DND-41 (cell line): Measurements from ENCODE around the gene VENTX.

Experiments used
- ATAC-seq: fragments of 200-7000 bp; cut with Tn5 transposase; 3 replicates; pipeline ENCODE4 v1.9.1; 2021; ENCODE audit warnings: low read depth; ENCODE audit not compliant: insufficient read depth
- DNase-seq: peaks from one replicate; pipeline ENCODE4 v3.0.0-alpha.2; 2020
- H2AFZ ChIP-seq: 2 replicates; pipeline ENCODE4 v1.6.0; 2012; ENCODE audit warnings: low read depth, low read length
- H3K27ac ChIP-seq: 2 replicates; pipeline ENCODE4 v1.5.1; 2012; ENCODE audit warnings: low read length, inconsistent platforms
- H3K27me3 ChIP-seq: fragments of 200-600 bp; sonication (generic); 2 replicates; pipeline ENCODE4 v1.6.0; 2012; ENCODE audit warnings: low read length, mild to moderate bottlenecking, inconsistent platforms; ENCODE audit not compliant: insufficient read depth, poor library complexity
- H3K36me3 ChIP-seq: 2 replicates; pipeline ENCODE4 v1.5.1; 2012; ENCODE audit warnings: low read length, inconsistent platforms; ENCODE audit not compliant: insufficient read depth
- H3K4me1 ChIP-seq: 2 replicates; pipeline ENCODE4 v1.5.1; 2012; ENCODE audit warnings: mild to moderate bottlenecking, low read length; ENCODE audit not compliant: insufficient read depth
- H3K4me2 ChIP-seq: 2 replicates; pipeline ENCODE4 v1.6.0; 2012; ENCODE audit warnings: mild to moderate bottlenecking, moderate library complexity, low read length, inconsistent platforms; ENCODE audit not compliant: insufficient read depth
- H3K4me3 ChIP-seq, 2 experiments: fragments of 200-600 bp in 1 of 2; shearing (Covaris generic) in 1 of 2; 2 replicates each; pipeline ENCODE4 v1.5.1; 2012 to 2016; ENCODE audit warnings: inconsistent platforms in 2 of 2, low read length in 2 of 2, mild to moderate bottlenecking in 2 of 2, low read depth in 1 of 2, moderate library complexity in 1 of 2
- H3K79me2 ChIP-seq: 2 replicates; pipeline ENCODE4 v1.6.0; 2012; ENCODE audit warnings: low read length, inconsistent platforms; ENCODE audit not compliant: insufficient read depth
- H3K9ac ChIP-seq: 2 replicates; pipeline ENCODE4 v1.6.0; 2012; ENCODE audit warnings: low read depth, mild to moderate bottlenecking, inconsistent platforms, low read length, moderate library complexity
- H3K9me3 ChIP-seq: 2 replicates; pipeline ENCODE4 v1.5.1; 2012; ENCODE audit warnings: low read length, moderate library complexity, mild to moderate bottlenecking, inconsistent platforms; ENCODE audit not compliant: insufficient read depth, severe bottlenecking
- H4K20me1 ChIP-seq: 2 replicates; pipeline ENCODE4 v1.6.0; 2012; ENCODE audit warnings: low read length; ENCODE audit not compliant: insufficient read depth
- CTCF ChIP-seq: IDR thresholded peaks from 2 replicates; pipeline ENCODE4 v1.5.1; 2012; ENCODE audit warnings: borderline replicate concordance, low read length, moderate library complexity, mild to moderate bottlenecking; ENCODE audit not compliant: poor library complexity, severe bottlenecking; ENCODE audit errors: extremely low read depth
- EZH2 ChIP-seq: IDR thresholded peaks from 3 replicates; pipeline ENCODE4 v1.6.1; 2012; ENCODE audit warnings: borderline replicate concordance, low read depth, mild to moderate bottlenecking, moderate library complexity, low read length, inconsistent platforms; ENCODE audit not compliant: severe bottlenecking

VENTX gene

GRCh38 chr10:133217800-133218589, 19.7 kb upstream of the VENTX start:
- Histone ChIP-seq H4K20me1 (no peaks in the 10 kb centered on the region; the same call in 1 of the 2 replicates), H3K27ac (no peak overlapping the region), H2AFZ (no peak overlapping the region), H3K79me2 (no peaks in the 10 kb centered on the region), H3K4me3 (no peak overlapping the region), H3K4me1 (no peaks in the 10 kb centered on the region), H3K27me3 (no peaks in the 10 kb centered on the region), H3K9ac (no peak overlapping the region), H3K4me2 (no peak overlapping the region), H3K9me3 (no peaks in the 10 kb centered on the region), H3K36me3 (no peaks in the 10 kb centered on the region)
- no peak for ATAC-seq
- no peak for DNase-seq
- TF ChIP-seq EZH2 = no peak
- TF ChIP-seq CTCF = no peak

GRCh38 chr10:133218891-133219290, 18.8 kb upstream of the VENTX start:
- Histone ChIP-seq H3K9me3 (no peaks in the 10 kb centered on the region), H3K27me3 (no peaks in the 10 kb centered on the region), H2AFZ (no peak overlapping the region), H3K4me3 (no peak overlapping the region), H3K9ac (no peak overlapping the region), H3K4me2 (no peak overlapping the region), H3K79me2 (no peaks in the 10 kb centered on the region), H3K27ac (no peak overlapping the region), H3K36me3 (no peaks in the 10 kb centered on the region), H4K20me1 (no peaks in the 10 kb centered on the region; the same call in 1 of the 2 replicates), H3K4me1 (no peaks in the 10 kb centered on the region)
- DNase-seq (no peak), ATAC-seq (no peak)
- TF ChIP-seq EZH2 (no peak), CTCF (no peak)

GRCh38 chr10:133219782-133220181, 17.9 kb upstream of the VENTX start:
- H2AFZ ChIP-seq = no peak overlapping the region
- H3K27ac ChIP-seq = no peak overlapping the region
- H3K36me3 ChIP-seq = no peaks in the 10 kb centered on the region
- TF ChIP-seq CTCF (no peak), EZH2 (no peak)
- DNase-seq (no peak), ATAC-seq (no peak)
- H3K4me2 ChIP-seq = no peak overlapping the region
- H3K79me2 ChIP-seq = no peaks in the 10 kb centered on the region
- H3K4me3 ChIP-seq = no peak overlapping the region
- no peaks in the 10 kb centered on the region for H3K4me1 ChIP-seq
- H3K9ac ChIP-seq = no peak overlapping the region
- H3K9me3 ChIP-seq = no peaks in the 10 kb centered on the region
- H4K20me1 ChIP-seq = no peaks in the 10 kb centered on the region
- no peaks in the 10 kb centered on the region for H3K27me3 ChIP-seq
